Ovary (tissue), 9 donors: ENCODE data around the gene CDHR1. TPM values are rescaled to one million over a fixed set of nuclear protein-coding genes. Genes with fewer than 3 reads are reported as not detected.

Experiments
- DNase-seq, 5 donors: peaks; one replicate each; pipeline ENCODE4 v3.0.0-alpha.2; 2019 to 2020
- H3K27ac ChIP-seq, 2 donors: fragments of 200-600 bp; one replicate each; pipeline versions ENCODE4 v1.5.1 to v1.8.0; 2019 to 2022
- H3K27me3 ChIP-seq: fragments of 200-600 bp; one replicate; pipeline ENCODE4 v1.8.0; 2022
- H3K36me3 ChIP-seq: fragments of 200-600 bp; sonication (generic); one replicate; pipeline ENCODE4 v1.5.1; 2019
- H3K4me1 ChIP-seq: one replicate; pipeline ENCODE4 v1.8.1; 2013; ENCODE audit warnings: mild to moderate bottlenecking, moderate library complexity; ENCODE audit not compliant: insufficient read depth
- H3K4me3 ChIP-seq: fragments of 200-600 bp; sonication (generic); one replicate; pipeline ENCODE4 v1.5.1; 2017
- H3K9me3 ChIP-seq, 2 donors: fragments of 200-600 bp in 1 of 2; sonication (generic) in 1 of 2; one replicate each; pipeline versions ENCODE4 v1.5.1 to v1.8.1; 2013 to 2019; ENCODE audit warnings: mild to moderate bottlenecking in 1 of 2, moderate library complexity in 1 of 2
- CTCF ChIP-seq, 3 donors: fragments of 450-650 bp in 2 of 3; fragments of 200-600 bp in 1 of 3; IDR thresholded peaks; one replicate each; pipeline versions ENCODE4 v1.5.1 to v1.8.0; 2016 to 2022; ENCODE audit warnings: antibody characterized with exemption in 3 of 3, mild to moderate bottlenecking in 1 of 3
- EP300 ChIP-seq: sonication (generic); formaldehyde crosslinking; IDR thresholded peaks from one replicate; pipeline ENCODE4 v1.6.1; 2017; ENCODE audit warnings: antibody characterized with exemption
- POLR2A ChIP-seq: fragments of 450-650 bp; IDR thresholded peaks from one replicate; pipeline ENCODE4 v1.6.1; 2017; ENCODE audit warnings: antibody characterized with exemption, mild to moderate bottlenecking, moderate library complexity
- WGBS, 3 donors: extraction: QIAGEN DNeasy Blood & Tissue Kit in 1 of 3; methylation state at CpG; one replicate each; pipeline versions ENCODE4 v1.1.5 to v1.1.7; 2013 to 2017; 5-methylcytosine and 5-hydroxymethylcytosine counted together
- intact Hi-C, 4 donors: fragments of 100-400 bp; cut with DNase I; formaldehyde crosslinking; loops; one replicate each; pipeline versions ENCODE4 v1.11.0 to v1.15.1; 2022 to 2023
- polyA plus RNA-seq, 2 donors: library from polyadenylated mRNA; stranded (reverse); fragments of 200-250 nt in 1 of 2; fragments of 350-450 nt in 1 of 2; fragmentation: Illumina TruSeq in 1 of 2; extraction: RNeasy Lipid Tissue Mini Kit (QIAGEN cat#74804) in 1 of 2; gene quantifications; one replicate each; pipeline ENCODE4 v1.2.3, GENCODE V29; 2013 to 2014
- total RNA-seq, 7 donors: library from RNA; depleted of rRNA in 2 of 7; stranded (reverse); fragments of >200 nt in 2 of 7; fragmentation: NEBNext Ultra II Directional in 3 of 7; extraction: Animal tissue kit (Norgen Biotek cat#: 25700) in 3 of 7; gene quantifications; one replicate each; pipeline versions ENCODE4 v1.1.0 to v1.2.4, GENCODE V29; 2016 to 2023
- donor health status: DM: no; HTN: no; CAD: no; lungs with moderate emphysema.
- donor health status: DM: no; HTN: no; CAD: no.
- donor health status: Bipolar disorder and iron deficiency.
- donor health status: DM: yes; HTN: yes; CAD: no.
- donor health status: DM: no; HTN: no; CAD: no.
- donor health status: DM: yes; HTN: yes; CAD: no.

Gene CDHR1
- total and polyA plus RNA-seq, 9 donors, result 0.08 to 2.2 (median 0.69) TPM

- H3K27me3 ChIP-seq, result no peaks in the 10 kb centered on the region
- no peak overlapping the region for H3K27ac ChIP-seq
- no peaks in the 10 kb centered on the region for H3K4me1 ChIP-seq
- DNase-seq, result no peak
- H3K36me3 ChIP-seq, result no peaks in the 10 kb centered on the region
- intact Hi-C loops, result no loop called here
- TF ChIP-seq CTCF (IDR thresholded peaks at IDR 0.05) (no peak), POLR2A (no peak), EP300 (no peak)
- no peak overlapping the region for H3K4me3 ChIP-seq
- 94 to 96% (median 95%) methylated on average over 4 of the region's 4 CpGs for WGBS, 3 donors
- H3K9me3 ChIP-seq, result no peaks in the 10 kb centered on the region
These were observed 38.8 kb upstream of the CDHR1 start for GRCh38 chr10:84155521-84155920.

- TF ChIP-seq CTCF (IDR thresholded peaks at IDR 0.05), result no peak
- TF ChIP-seq POLR2A, result no peak
- TF ChIP-seq EP300, result no peak
- Histone ChIP-seq H3K27ac (no peak overlapping the region), H3K36me3 (no peaks in the 10 kb centered on the region), H3K4me3 (no peak overlapping the region), H3K9me3 (no peaks in the 10 kb centered on the region), H3K27me3 (no peaks in the 10 kb centered on the region), H3K4me1 (no peaks in the 10 kb centered on the region)
- intact Hi-C loops, result no loop called here
- no peak for DNase-seq
- WGBS, 3 donors, result 90 to 94% (median 90%) methylated on average over 2 of the region's 2 CpGs
These were observed 38.3 kb upstream of the CDHR1 start for GRCh38 chr10:84156009-84156408.

GRCh38 chr10:84156768-84157167 lies 37.6 kb upstream of the CDHR1 start:
- no peaks in the 10 kb centered on the region for H3K36me3 ChIP-seq
- no peaks in the 10 kb centered on the region for H3K27me3 ChIP-seq
- no peak for TF ChIP-seq POLR2A
- TF ChIP-seq CTCF (IDR thresholded peaks at IDR 0.05), result no peak
- no peak for TF ChIP-seq EP300
- no peak overlapping the region for H3K27ac ChIP-seq
- no peak overlapping the region for H3K4me3 ChIP-seq
- H3K4me1 ChIP-seq, result no peaks in the 10 kb centered on the region
- 48 to 59% (median 51%) methylated on average over 10 of the region's 10 CpGs for WGBS, 3 donors
- intact Hi-C loops, result no loop called here
- no peak for DNase-seq
- no peaks in the 10 kb centered on the region for H3K9me3 ChIP-seq

GRCh38 chr10:84158061-84158460 lies 36.3 kb upstream of the CDHR1 start:
- no peaks in the 10 kb centered on the region for H3K9me3 ChIP-seq
- intact Hi-C loops, result no loop called here
- no peaks in the 10 kb centered on the region for H3K36me3 ChIP-seq
- no peaks in the 10 kb centered on the region for H3K27me3 ChIP-seq
- DNase-seq, result no peak
- TF ChIP-seq CTCF (IDR thresholded peaks at IDR 0.05) (no peak), EP300 (no peak), POLR2A (no peak)
- no peaks in the 10 kb centered on the region for H3K4me1 ChIP-seq
- no peak overlapping the region for H3K4me3 ChIP-seq
- no peak overlapping the region for H3K27ac ChIP-seq
- WGBS, 3 donors, result 60 to 78% (median 70%) methylated on average over 2 of the region's 2 CpGs

- TF ChIP-seq EP300 (no peak), POLR2A (no peak), CTCF (IDR thresholded peaks at IDR 0.05) (no peak)
- Histone ChIP-seq H3K9me3 (no peaks in the 10 kb centered on the region), H3K27ac (no peak overlapping the region), H3K27me3 (no peaks in the 10 kb centered on the region), H3K4me1 (no peaks in the 10 kb centered on the region), H3K4me3 (no peak overlapping the region), H3K36me3 (no peaks in the 10 kb centered on the region)
- intact Hi-C loops, result no loop called here
- WGBS, 3 donors, result 74 to 82% (median 79%) methylated on average over 4 of the region's 4 CpGs
- no peak for DNase-seq
These were observed 35.8 kb upstream of the CDHR1 start for GRCh38 chr10:84158550-84158949.
